Measurements from ENCODE around the gene FAM216B. TPM values are rescaled to one million over a fixed set of nuclear protein-coding genes. Genes with fewer than 3 reads are reported as not detected.

Gene FAM216B
- total RNA-seq, 1 donor from 2014 or later: not detected

GRCh38 chr13:42796747-42797356 lies 15.5 kb downstream of the FAM216B start:
- no peaks in the 10 kb centered on the region for H3K27me3 ChIP-seq (ENCODE audit: control insufficient read depth, insufficient read depth, low read length)
- H3K4me3 ChIP-seq (ENCODE audit: low read depth, low read length): no peak overlapping the region
- no peaks in the 10 kb centered on the region for H3K36me3 ChIP-seq (ENCODE audit: control insufficient read depth, insufficient read depth, low read length)
- DNase-seq (ENCODE audit: low read depth): no peak
- TF ChIP-seq, protein P1, sequence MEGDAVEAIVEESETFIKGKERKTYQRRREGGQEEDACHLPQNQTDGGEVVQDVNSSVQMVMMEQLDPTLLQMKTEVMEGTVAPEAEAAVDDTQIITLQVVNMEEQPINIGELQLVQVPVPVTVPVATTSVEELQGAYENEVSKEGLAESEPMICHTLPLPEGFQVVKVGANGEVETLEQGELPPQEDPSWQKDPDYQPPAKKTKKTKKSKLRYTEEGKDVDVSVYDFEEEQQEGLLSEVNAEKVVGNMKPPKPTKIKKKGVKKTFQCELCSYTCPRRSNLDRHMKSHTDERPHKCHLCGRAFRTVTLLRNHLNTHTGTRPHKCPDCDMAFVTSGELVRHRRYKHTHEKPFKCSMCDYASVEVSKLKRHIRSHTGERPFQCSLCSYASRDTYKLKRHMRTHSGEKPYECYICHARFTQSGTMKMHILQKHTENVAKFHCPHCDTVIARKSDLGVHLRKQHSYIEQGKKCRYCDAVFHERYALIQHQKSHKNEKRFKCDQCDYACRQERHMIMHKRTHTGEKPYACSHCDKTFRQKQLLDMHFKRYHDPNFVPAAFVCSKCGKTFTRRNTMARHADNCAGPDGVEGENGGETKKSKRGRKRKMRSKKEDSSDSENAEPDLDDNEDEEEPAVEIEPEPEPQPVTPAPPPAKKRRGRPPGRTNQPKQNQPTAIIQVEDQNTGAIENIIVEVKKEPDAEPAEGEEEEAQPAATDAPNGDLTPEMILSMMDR (IDR thresholded peaks at IDR 0.05; ENCODE audit: insufficient read depth, low read length, poor library complexity, severe bottlenecking): no peak

DNA sequence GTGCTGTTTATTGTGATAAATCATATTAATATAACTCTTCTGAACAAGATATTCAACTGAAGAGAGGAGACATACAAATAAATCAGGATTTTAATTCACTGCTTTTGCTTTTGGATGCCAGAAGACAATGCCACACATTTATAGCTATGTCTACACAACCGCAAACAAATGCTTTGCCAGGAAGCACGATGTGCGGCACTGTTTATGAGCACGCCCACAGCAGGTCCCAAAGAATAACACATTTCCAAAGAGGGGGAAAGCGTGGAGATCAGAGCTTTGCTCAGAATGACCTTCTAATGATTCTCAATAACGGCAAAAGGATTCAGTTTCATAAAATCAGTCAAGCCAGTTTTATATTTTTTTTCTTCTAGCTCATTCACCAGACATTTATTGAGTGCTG lies 16.7 kb downstream of the FAM216B start:
- TF ChIP-seq, protein P1 (IDR thresholded peaks at IDR 0.05; ENCODE audit: insufficient read depth, low read length, poor library complexity, severe bottlenecking): no peak
- H3K4me3 ChIP-seq (ENCODE audit: low read depth, low read length): no peak overlapping the region

GRCh38 chr13:42800109-42800643 lies 18.8 kb downstream of the FAM216B start:
- DNase-seq (ENCODE audit: low read depth): no peak
- Histone ChIP-seq H3K4me3 (ENCODE audit: low read depth, low read length) (no peak overlapping the region), H3K36me3 (ENCODE audit: control insufficient read depth, insufficient read depth, low read length) (no peaks in the 10 kb centered on the region), H3K27me3 (ENCODE audit: control insufficient read depth, insufficient read depth, low read length) (no peaks in the 10 kb centered on the region)
- TF ChIP-seq, protein P1 (IDR thresholded peaks at IDR 0.05; ENCODE audit: insufficient read depth, low read length, poor library complexity, severe bottlenecking): no peak

More for the DNA sequence above, 16.7 kb downstream of the FAM216B start:
- no peaks in the 10 kb centered on the region for H3K36me3 ChIP-seq (ENCODE audit: control insufficient read depth, insufficient read depth, low read length)
- no peaks in the 10 kb centered on the region for H3K27me3 ChIP-seq (ENCODE audit: control insufficient read depth, insufficient read depth, low read length)
- no peak for DNase-seq (ENCODE audit: low read depth)

GRCh38 chr13:42803563-42804204 lies 22.3 kb downstream of the FAM216B start:
- TF ChIP-seq, protein P1 (IDR thresholded peaks at IDR 0.05; ENCODE audit: insufficient read depth, low read length, poor library complexity, severe bottlenecking): no peak
- H3K4me3 ChIP-seq (ENCODE audit: low read depth, low read length): no peak overlapping the region
- DNase-seq (ENCODE audit: low read depth): no peak
- no peaks in the 10 kb centered on the region for H3K27me3 ChIP-seq (ENCODE audit: control insufficient read depth, insufficient read depth, low read length)
- no peaks in the 10 kb centered on the region for H3K36me3 ChIP-seq (ENCODE audit: control insufficient read depth, insufficient read depth, low read length)

DNA sequence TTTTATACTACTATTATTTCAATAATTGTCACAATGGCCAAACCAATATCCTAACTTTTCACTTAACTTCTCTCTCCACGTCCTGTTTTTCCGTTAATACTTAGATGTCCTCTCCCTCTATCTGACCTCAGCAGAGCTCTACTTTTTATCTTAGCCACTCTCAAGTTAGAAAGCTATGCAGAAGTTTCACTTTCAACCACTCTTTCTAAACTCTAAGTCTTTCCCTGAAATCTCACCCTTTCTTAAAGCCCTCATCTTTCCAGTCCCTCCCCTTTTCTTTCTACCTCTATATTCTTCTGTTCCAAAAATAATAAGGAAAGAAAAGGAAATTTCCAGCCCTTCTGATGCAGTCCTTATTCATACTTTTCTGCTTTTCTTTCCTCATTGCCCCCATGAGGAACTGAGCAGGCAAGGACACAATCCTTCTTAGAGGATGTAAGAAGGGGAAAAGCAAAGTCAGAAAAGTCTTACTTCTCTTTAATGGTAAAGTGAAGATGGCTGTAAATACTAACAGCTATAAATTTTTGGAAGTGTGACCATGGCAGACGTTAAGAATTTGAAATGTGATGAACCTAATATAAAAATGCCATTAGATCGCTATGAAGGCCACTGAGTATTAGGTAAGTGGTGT lies 23.0 kb downstream of the FAM216B start:
- Histone ChIP-seq H3K27me3 (ENCODE audit: control insufficient read depth, insufficient read depth, low read length) (no peaks in the 10 kb centered on the region), H3K36me3 (ENCODE audit: control insufficient read depth, insufficient read depth, low read length) (no peaks in the 10 kb centered on the region), H3K4me3 (ENCODE audit: low read depth, low read length) (no peak overlapping the region)
- TF ChIP-seq, protein P1 (IDR thresholded peaks at IDR 0.05; ENCODE audit: insufficient read depth, low read length, poor library complexity, severe bottlenecking): no peak
- DNase-seq (ENCODE audit: low read depth): no peak

Data from kidney epithelial cell (primary cell).